Ovary (tissue), 3 donors: ENCODE data around the gene ZCCHC14.

ENCODE experiments used
- EP300 ChIP-seq: sonication (generic); formaldehyde crosslinking; IDR thresholded peaks from one replicate; pipeline ENCODE4 v1.6.1; 2017; ENCODE audit warnings: antibody characterized with exemption
- POLR2A ChIP-seq: fragments of 450-650 bp; IDR thresholded peaks from one replicate; pipeline ENCODE4 v1.6.1; 2017; ENCODE audit warnings: antibody characterized with exemption, mild to moderate bottlenecking, moderate library complexity
- TF ChIP-seq, protein P1 (sequence below), 3 donors: fragments of 450-650 bp in 2 of 3; fragments of 200-600 bp in 1 of 3; IDR thresholded peaks; one replicate each; pipeline versions ENCODE4 v1.5.1 to v1.8.0; 2016 to 2022; ENCODE audit warnings: antibody characterized with exemption in 3 of 3, mild to moderate bottlenecking in 1 of 3
- donor health status: DM: no; HTN: no; CAD: no.

DNA sequence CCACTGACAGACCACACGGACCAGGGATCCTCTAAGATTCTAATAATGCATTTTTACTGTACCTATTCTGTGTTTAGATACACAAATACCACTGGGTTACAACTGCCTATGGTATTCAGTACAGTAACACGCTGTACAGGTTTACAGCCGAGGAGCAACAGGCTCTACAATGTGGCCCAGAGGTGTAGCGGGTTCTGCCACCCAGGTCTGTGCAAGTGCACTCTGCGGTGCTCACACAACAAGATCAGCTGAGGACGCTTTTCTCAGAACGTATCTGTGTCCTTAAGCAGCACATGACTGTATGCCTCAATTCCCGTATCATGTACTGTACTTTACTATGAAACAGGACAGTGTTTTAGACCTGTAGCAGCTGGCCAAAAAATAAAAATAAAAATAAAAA, 6.5 kb downstream of the ZCCHC14 start:
- TF ChIP-seq, protein P1, sequence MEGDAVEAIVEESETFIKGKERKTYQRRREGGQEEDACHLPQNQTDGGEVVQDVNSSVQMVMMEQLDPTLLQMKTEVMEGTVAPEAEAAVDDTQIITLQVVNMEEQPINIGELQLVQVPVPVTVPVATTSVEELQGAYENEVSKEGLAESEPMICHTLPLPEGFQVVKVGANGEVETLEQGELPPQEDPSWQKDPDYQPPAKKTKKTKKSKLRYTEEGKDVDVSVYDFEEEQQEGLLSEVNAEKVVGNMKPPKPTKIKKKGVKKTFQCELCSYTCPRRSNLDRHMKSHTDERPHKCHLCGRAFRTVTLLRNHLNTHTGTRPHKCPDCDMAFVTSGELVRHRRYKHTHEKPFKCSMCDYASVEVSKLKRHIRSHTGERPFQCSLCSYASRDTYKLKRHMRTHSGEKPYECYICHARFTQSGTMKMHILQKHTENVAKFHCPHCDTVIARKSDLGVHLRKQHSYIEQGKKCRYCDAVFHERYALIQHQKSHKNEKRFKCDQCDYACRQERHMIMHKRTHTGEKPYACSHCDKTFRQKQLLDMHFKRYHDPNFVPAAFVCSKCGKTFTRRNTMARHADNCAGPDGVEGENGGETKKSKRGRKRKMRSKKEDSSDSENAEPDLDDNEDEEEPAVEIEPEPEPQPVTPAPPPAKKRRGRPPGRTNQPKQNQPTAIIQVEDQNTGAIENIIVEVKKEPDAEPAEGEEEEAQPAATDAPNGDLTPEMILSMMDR (IDR thresholded peaks at IDR 0.05): no peak
- TF ChIP-seq POLR2A (no peak), EP300 (no peak)
